ENCODE data around the gene ATP10A. TPM values are rescaled to one million over a fixed set of nuclear protein-coding genes. Genes with fewer than 3 reads are reported as not detected.

The ATP10A gene
- total and polyA plus RNA-seq, 2 of the 8 experiments (the other 6 are each of a cell fraction or from before 2014, with no cell fraction given): 2.0 to 2.8 TPM

GRCh38 chr15:25701721-25702465, 161.2 kb downstream of the ATP10A start:
- H3K27me3 ChIP-seq (replicated peaks in 1 of 4; ENCODE audit: control insufficient read depth in 3 of 4, extremely low read depth in 1 of 4, insufficient read depth in 3 of 4, low read length in 3 of 4): no peaks in the 10 kb centered on the region
- no peak overlapping the region for H4K8ac ChIP-seq (ENCODE audit: extremely low read depth, insufficient read depth, low read length)
- no peak overlapping the region; the same call in 1 of the 2 replicates for H2BK12ac ChIP-seq (ENCODE audit: low read depth, low read length)
- H3K4me1 ChIP-seq (replicated peaks in 1 of 4; ENCODE audit: control insufficient read depth in 3 of 4, insufficient read depth in 4 of 4, low read length in 3 of 4): peaks cover 0 to 2% (median 0%) of the 10 kb centered on the region in 4 experiments; a peak in 3 of 7 replicates
- TF ChIP-seq EP300 (IDR thresholded peaks at IDR 0.05; ENCODE audit: borderline replicate concordance in 1 of 2, low read depth in 2 of 2, low read length in 2 of 2): no peak
- no peak for TF ChIP-seq SP2 (IDR thresholded peaks at IDR 0.05; ENCODE audit: low read length)
- TF ChIP-seq RFX5 (IDR thresholded peaks at IDR 0.05; ENCODE audit: borderline replicate concordance, low read depth, low read length): no peak
- TF ChIP-seq CEBPB (IDR thresholded peaks at IDR 0.05; ENCODE audit: low read depth, low read length): no peak
- TF ChIP-seq TEAD4 (IDR thresholded peaks at IDR 0.05; ENCODE audit: low read depth, low read length): no peak
- ChIA-PET POLR2A (ENCODE audit: partially characterized antibody) (no interaction called here), CTCF (ENCODE audit: partially characterized antibody) (interaction anchor here (0.6 to 1.1 kb wide), 4 partner anchors 8 to 1379 kb away, joined by 3 to 4 read pairs (median 4); no protein-coding TSS in a partner anchor)
- H2AK5ac ChIP-seq (ENCODE audit: low read depth, low read length): no peak overlapping the region
- H3K18ac ChIP-seq (ENCODE audit: extremely low read depth, low read length): no peak overlapping the region
- H3K4me3 ChIP-seq (ENCODE audit: extremely low read depth in 1 of 4, insufficient read depth in 2 of 4, low read depth in 3 of 4, low read length in 4 of 4): no peak overlapping the region
- no peak overlapping the region for H3K27ac ChIP-seq (ENCODE audit: low read depth, low read length)
- FAIRE-seq (no peak), DNase-seq (ENCODE audit: low read depth in 1 of 2, low spot score in 2 of 2) (no peak)
- no peak overlapping the region for H3K14ac ChIP-seq (ENCODE audit: insufficient read length)
- H3K23me2 ChIP-seq (ENCODE audit: low read depth, low read length): no peaks in the 10 kb centered on the region
- no peaks in the 10 kb centered on the region for H3K79me2 ChIP-seq (ENCODE audit: control insufficient read depth in 1 of 2, insufficient read depth in 2 of 2, low read length in 2 of 2)
- H3K4me2 ChIP-seq (ENCODE audit: insufficient read depth in 1 of 2, low read depth in 2 of 2, low read length in 2 of 2): no peak overlapping the region
- no peaks in the 10 kb centered on the region for H4K20me1 ChIP-seq (replicated peaks in 1 of 2; ENCODE audit: control insufficient read depth in 1 of 2, insufficient read depth in 2 of 2, low read length in 2 of 2)
- no peak overlapping the region for H4K91ac ChIP-seq (replicated peaks; ENCODE audit: insufficient read length, low read length)
- H3K9ac ChIP-seq (replicated peaks in 1 of 4; ENCODE audit: extremely low read depth in 1 of 4, low read depth in 3 of 4, low read length in 3 of 4): no peak overlapping the region
- H2BK120ac ChIP-seq (replicated peaks; ENCODE audit: low read depth, low read length): no peak overlapping the region
- 88% methylated on average over 18 of the region's 19 CpGs; no CpG with 5 or more reads in 1 of the 2 experiments for WGBS, 2 experiments (ENCODE audit: extremely low coverage in 1 of 2, insufficient coverage in 1 of 2, insufficient read length in 1 of 2, insufficient replicate concordance in 2 of 2, low coverage in 1 of 2, low lambda C conversion rate in 2 of 2, missing lambda C conversion rate in 1 of 2)
- H2BK20ac ChIP-seq (ENCODE audit: low read length): no peak overlapping the region
- no peak overlapping the region for H3K4ac ChIP-seq (replicated peaks; ENCODE audit: insufficient read length, low read depth, low read length)
- no peak overlapping the region for H2BK5ac ChIP-seq (ENCODE audit: low read depth, low read length)
- no peaks in the 10 kb centered on the region for H3K9me3 ChIP-seq (ENCODE audit: insufficient read depth in 2 of 2, low read depth in 1 of 2, low read length in 1 of 2)
- no peak overlapping the region for H3K56ac ChIP-seq (replicated peaks; ENCODE audit: insufficient read length, low read depth, low read length)
- no peak overlapping the region for H3K23ac ChIP-seq (ENCODE audit: insufficient read length)
- no peak overlapping the region for H4K5ac ChIP-seq (ENCODE audit: insufficient read length, low read depth, low read length)
- H2AFZ ChIP-seq (ENCODE audit: low read length): no peak overlapping the region
- no peaks in the 10 kb centered on the region for H3K36me3 ChIP-seq (ENCODE audit: control insufficient read depth in 2 of 4, insufficient read depth in 4 of 4, low read length in 3 of 4)
- no peak overlapping the region for H2BK15ac ChIP-seq (ENCODE audit: low read length)
- no peaks in the 10 kb centered on the region for H3K79me1 ChIP-seq (ENCODE audit: low read depth, low read length)

All from H1 (cell line).